B cell (primary cell): ENCODE data around the gene OR2Y1. TPM values are rescaled to one million over a fixed set of nuclear protein-coding genes. Genes with fewer than 3 reads are reported as not detected.

Experiments used
- ATAC-seq: fragments of 200-7000 bp; cut with Tn5 transposase; one replicate; pipeline ENCODE4 v1.10.0; 2021; ENCODE audit warnings: low read depth, mild to moderate bottlenecking, moderate number of reproducible peaks, moderate library complexity
- CTCF ChIA-PET: fragments of 350-600 bp; sonication (Branson Sonifier 250); formaldehyde crosslinking; loops from one replicate; lab custom pipeline; 2021; ENCODE audit warnings: antibody characterized with exemption, inconsistent platforms; lab: Charles Lee
- POLR2A ChIA-PET: fragments of 350-600 bp; sonication (Branson Sonifier 250); formaldehyde crosslinking; loops from one replicate; lab custom pipeline; 2021; ENCODE audit warnings: antibody characterized with exemption; lab: Charles Lee
- DNase-seq: peaks from one replicate; pipeline ENCODE4 v3.0.0; 2013
- H2AFZ ChIP-seq: 2 replicates; pipeline ENCODE4 v1.6.1; 2012; ENCODE audit warnings: mild to moderate bottlenecking, low read depth, low read length; ENCODE audit not compliant: insufficient read depth, poor library complexity, severe bottlenecking
- H3K27ac ChIP-seq, 2 donors: 1 replicate in 1 of 2; 2 replicates in 1 of 2; pipeline ENCODE4 v1.5.1; 2012 to 2013; ENCODE audit warnings: low read length in 2 of 2, mild to moderate bottlenecking in 2 of 2, moderate library complexity in 1 of 2
- H3K27me3 ChIP-seq, 4 experiments: fragments of 200-600 bp in 1 of 4; sonication (generic) in 1 of 4; replicated peaks in 1 of 4; 1 replicate in 2 of 4; 2 replicates in 2 of 4; pipeline versions ENCODE4 v1.6.1 to v1.7.0; 2013 to 2016; ENCODE audit warnings: low read length in 3 of 4, mild to moderate bottlenecking in 2 of 4, mixed read lengths in 1 of 4, moderate library complexity in 1 of 4; ENCODE audit not compliant: insufficient read depth in 4 of 4, control insufficient read depth in 3 of 4; ENCODE audit errors: control extremely low read depth in 1 of 4
- H3K36me3 ChIP-seq, 2 experiments: replicated peaks in 1 of 2; 1 replicate in 1 of 2; 2 replicates in 1 of 2; pipeline versions ENCODE4 v1.6.1 to v1.7.1; 2013; ENCODE audit warnings: low read length in 1 of 2; ENCODE audit not compliant: insufficient read depth in 2 of 2, control insufficient read depth in 1 of 2; ENCODE audit errors: control extremely low read depth in 1 of 2, extremely low read depth in 1 of 2
- H3K4me1 ChIP-seq, 2 donors: fragments of 200-600 bp in 1 of 2; sonication (generic) in 1 of 2; 1 replicate in 1 of 2; 2 replicates in 1 of 2; pipeline versions ENCODE4 v1.5.1 to v1.6.1; 2013 to 2017; ENCODE audit warnings: low read length in 2 of 2; ENCODE audit not compliant: control insufficient read depth in 2 of 2, insufficient read depth in 2 of 2
- H3K4me2 ChIP-seq: replicated peaks from 2 replicates; pipeline ENCODE3; 2012; ENCODE audit warnings: mild to moderate bottlenecking, low read depth, low read length; ENCODE audit not compliant: poor library complexity, severe bottlenecking
- H3K4me3 ChIP-seq, 5 experiments: fragments of 200-600 bp in 1 of 5; sonication (generic) in 1 of 5; 1 replicate in 3 of 5; 2 replicates in 2 of 5; pipeline versions ENCODE4 v1.5.1 to v1.7.0; 2011 to 2016; ENCODE audit warnings: low read length in 4 of 5, mild to moderate bottlenecking in 4 of 5, low read depth in 2 of 5, control low read depth in 1 of 5, moderate library complexity in 1 of 5; ENCODE audit not compliant: insufficient read depth in 1 of 5; ENCODE audit errors: control extremely low read depth in 1 of 5, extremely low read depth in 1 of 5
- H3K79me2 ChIP-seq: fragments of 200-600 bp; sonication (generic); one replicate; pipeline ENCODE4 v1.6.0; 2016; ENCODE audit warnings: low read length; ENCODE audit not compliant: control insufficient read depth, insufficient read depth
- H3K9ac ChIP-seq: fragments of 200-600 bp; sonication (generic); 2 replicates; pipeline ENCODE4 v1.6.1; 2017; ENCODE audit warnings: mild to moderate bottlenecking, low read length, moderate library complexity
- H3K9me3 ChIP-seq, 3 donors: one replicate each; pipeline versions ENCODE4 v1.6.1 to v1.7.1; 2013; ENCODE audit warnings: low read length in 2 of 3; ENCODE audit not compliant: control insufficient read depth in 2 of 3, insufficient read depth in 1 of 3; ENCODE audit errors: control extremely low read depth in 1 of 3
- H4K20me1 ChIP-seq: 2 replicates; pipeline ENCODE4 v1.6.0; 2012; ENCODE audit warnings: mild to moderate bottlenecking, low read length; ENCODE audit not compliant: insufficient read depth, control insufficient read depth, poor library complexity, severe bottlenecking
- H3K27ac Mint-ChIP-seq: one replicate; pipeline ENCODE4 v1.8.0; 2021; ENCODE audit warnings: mixed read lengths
- H3K27me3 Mint-ChIP-seq: one replicate; pipeline ENCODE4 v1.8.0; 2021; ENCODE audit warnings: mixed read lengths
- H3K4me1 Mint-ChIP-seq: one replicate; pipeline ENCODE4 v1.8.0; 2021; ENCODE audit warnings: mixed read lengths
- H3K4me3 Mint-ChIP-seq: one replicate; pipeline ENCODE4 v1.8.0; 2021; ENCODE audit warnings: mixed read lengths
- H3K9me3 Mint-ChIP-seq: one replicate; pipeline ENCODE4 v1.8.0; 2022; ENCODE audit warnings: mixed read lengths; ENCODE audit not compliant: insufficient read depth
- EZH2 ChIP-seq: IDR thresholded peaks from 2 replicates; pipeline ENCODE4 v1.6.1; 2012; ENCODE audit warnings: borderline replicate concordance, low read depth, mild to moderate bottlenecking, moderate library complexity, low read length; ENCODE audit not compliant: insufficient read depth, poor library complexity, severe bottlenecking
- WGBS: methylation state at CpG from one replicate; pipeline ENCODE4 v1.1.5; 2013; ENCODE audit warnings: missing lambda C conversion rate; ENCODE audit not compliant: insufficient coverage; 5-methylcytosine and 5-hydroxymethylcytosine counted together
- intact Hi-C: fragments of 100-400 bp; cut with micrococcal nuclease; formaldehyde crosslinking; loops from one replicate; pipeline ENCODE4 v1.10.0; 2022
- polyA plus RNA-seq: library from polyadenylated mRNA; depleted of rRNA; stranded (reverse); fragments of >200 nt; gene quantifications from 2 replicates; pipeline ENCODE4 v1.2.3, GENCODE V29; 2012
- total RNA-seq, 2 donors: library from RNA; stranded (reverse); fragments of 120-200 nt in 1 of 2; gene quantifications; 1 replicate in 1 of 2; 2 replicates in 1 of 2; pipeline versions ENCODE4 v1.2.3 to v1.2.4, GENCODE V29; 2013 to 2022
- TF ChIP-seq, protein P1 (sequence below): fragments of 200-600 bp; IDR thresholded peaks from one replicate; pipeline ENCODE4 v1.8.0; 2022; ENCODE audit warnings: antibody characterized with exemption, mild to moderate bottlenecking

Gene OR2Y1
- total and polyA plus RNA-seq, 2 donors (not counting 1 experiment from before 2014, with no cell fraction given), result not detected

DNA sequence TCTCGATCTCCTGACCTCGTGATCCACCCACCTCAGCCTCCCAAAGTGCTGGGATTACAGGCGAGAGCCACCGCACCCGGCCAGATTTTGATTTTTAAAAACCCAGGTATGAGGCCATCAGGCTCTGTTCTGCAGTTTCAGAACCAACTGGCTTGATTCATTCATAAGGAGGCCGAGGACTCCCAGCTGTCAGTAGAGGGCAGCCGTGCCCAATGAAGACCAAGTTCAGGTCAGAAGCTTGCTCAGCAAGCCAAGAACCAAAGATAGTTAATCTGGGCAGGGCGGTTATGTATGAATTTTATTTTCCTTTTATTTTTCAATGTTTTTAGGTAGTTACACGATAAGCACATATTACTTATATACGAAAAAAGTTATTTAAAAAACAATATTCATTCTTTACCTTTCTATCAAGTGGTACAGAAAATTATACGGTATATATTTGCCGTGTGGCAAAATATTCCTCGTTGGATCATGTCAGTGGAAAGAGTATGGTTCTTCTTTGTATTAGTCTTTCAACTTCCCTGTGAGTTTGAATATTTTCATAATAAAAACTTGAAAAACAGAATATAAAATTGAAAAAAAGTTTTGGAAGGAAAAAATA lies 44.7 kb upstream of the OR2Y1 start:
- Histone ChIP-seq H3K36me3 (peaks cover 1 to 8% of the 10 kb centered on the region in 2 experiments), H3K4me1 (no peaks in the 10 kb centered on the region), H3K9ac (no peak overlapping the region), H3K79me2 (peaks cover 6% of the 10 kb centered on the region), H3K27me3 (no peaks in the 10 kb centered on the region), H3K4me2 (no peak overlapping the region), H2AFZ (no peak overlapping the region), H4K20me1 (peaks cover 59% of the 10 kb centered on the region), H3K9me3 (no peaks in the 10 kb centered on the region), H3K4me3 (no peak overlapping the region), H3K27ac (no peak overlapping the region)
- intact Hi-C loops, result loop anchor here (1.0 to 10.0 kb wide), 7 partner anchors 18 to 388 kb away; partner anchors contain the start of genes MGAT1 and ZFP62
- no peak overlapping the region for H3K27ac Mint-ChIP-seq
- 28% methylated on average over 3 of the region's 13 CpGs for WGBS
- TF ChIP-seq, protein P1, sequence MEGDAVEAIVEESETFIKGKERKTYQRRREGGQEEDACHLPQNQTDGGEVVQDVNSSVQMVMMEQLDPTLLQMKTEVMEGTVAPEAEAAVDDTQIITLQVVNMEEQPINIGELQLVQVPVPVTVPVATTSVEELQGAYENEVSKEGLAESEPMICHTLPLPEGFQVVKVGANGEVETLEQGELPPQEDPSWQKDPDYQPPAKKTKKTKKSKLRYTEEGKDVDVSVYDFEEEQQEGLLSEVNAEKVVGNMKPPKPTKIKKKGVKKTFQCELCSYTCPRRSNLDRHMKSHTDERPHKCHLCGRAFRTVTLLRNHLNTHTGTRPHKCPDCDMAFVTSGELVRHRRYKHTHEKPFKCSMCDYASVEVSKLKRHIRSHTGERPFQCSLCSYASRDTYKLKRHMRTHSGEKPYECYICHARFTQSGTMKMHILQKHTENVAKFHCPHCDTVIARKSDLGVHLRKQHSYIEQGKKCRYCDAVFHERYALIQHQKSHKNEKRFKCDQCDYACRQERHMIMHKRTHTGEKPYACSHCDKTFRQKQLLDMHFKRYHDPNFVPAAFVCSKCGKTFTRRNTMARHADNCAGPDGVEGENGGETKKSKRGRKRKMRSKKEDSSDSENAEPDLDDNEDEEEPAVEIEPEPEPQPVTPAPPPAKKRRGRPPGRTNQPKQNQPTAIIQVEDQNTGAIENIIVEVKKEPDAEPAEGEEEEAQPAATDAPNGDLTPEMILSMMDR, result peak; percentile 79
- TF ChIP-seq EZH2, result no peak
- H3K9me3 Mint-ChIP-seq, result no peaks in the 10 kb centered on the region
- ChIA-PET CTCF (interaction anchor here (0.6 to 3.6 kb wide), 23 partner anchors 10 to 405 kb away, joined by 3 to 26 read pairs (median 5); partner anchors contain the start of genes MGAT1 and ZFP62), POLR2A (interaction anchor here (1.0 to 1.6 kb wide), 3 partner anchors 26 to 82 kb away, joined by 3 to 5 read pairs (median 4); no protein-coding TSS in a partner anchor)
- H3K4me1 Mint-ChIP-seq, result peaks cover 12% of the 10 kb centered on the region
- DNase-seq (peak; percentile 80), ATAC-seq (peak; percentile 92)
- H3K27me3 Mint-ChIP-seq, result no peaks in the 10 kb centered on the region
- no peak overlapping the region for H3K4me3 Mint-ChIP-seq
